Measurements from ENCODE around the gene CMTM7. TPM values are rescaled to one million over a fixed set of nuclear protein-coding genes. Genes with fewer than 3 reads are reported as not detected.

Gene CMTM7
- total and polyA plus RNA-seq, 9 of the 15 experiments (the other 6 are each of a cell fraction or from before 2014, with no cell fraction given) = 0.03 to 1.6 (median 0.42) TPM; not detected in 4

GRCh38 chr3:32437896-32438295 is 46.2 kb downstream of the CMTM7 start (continued):
- TF ChIP-seq, protein P1, sequence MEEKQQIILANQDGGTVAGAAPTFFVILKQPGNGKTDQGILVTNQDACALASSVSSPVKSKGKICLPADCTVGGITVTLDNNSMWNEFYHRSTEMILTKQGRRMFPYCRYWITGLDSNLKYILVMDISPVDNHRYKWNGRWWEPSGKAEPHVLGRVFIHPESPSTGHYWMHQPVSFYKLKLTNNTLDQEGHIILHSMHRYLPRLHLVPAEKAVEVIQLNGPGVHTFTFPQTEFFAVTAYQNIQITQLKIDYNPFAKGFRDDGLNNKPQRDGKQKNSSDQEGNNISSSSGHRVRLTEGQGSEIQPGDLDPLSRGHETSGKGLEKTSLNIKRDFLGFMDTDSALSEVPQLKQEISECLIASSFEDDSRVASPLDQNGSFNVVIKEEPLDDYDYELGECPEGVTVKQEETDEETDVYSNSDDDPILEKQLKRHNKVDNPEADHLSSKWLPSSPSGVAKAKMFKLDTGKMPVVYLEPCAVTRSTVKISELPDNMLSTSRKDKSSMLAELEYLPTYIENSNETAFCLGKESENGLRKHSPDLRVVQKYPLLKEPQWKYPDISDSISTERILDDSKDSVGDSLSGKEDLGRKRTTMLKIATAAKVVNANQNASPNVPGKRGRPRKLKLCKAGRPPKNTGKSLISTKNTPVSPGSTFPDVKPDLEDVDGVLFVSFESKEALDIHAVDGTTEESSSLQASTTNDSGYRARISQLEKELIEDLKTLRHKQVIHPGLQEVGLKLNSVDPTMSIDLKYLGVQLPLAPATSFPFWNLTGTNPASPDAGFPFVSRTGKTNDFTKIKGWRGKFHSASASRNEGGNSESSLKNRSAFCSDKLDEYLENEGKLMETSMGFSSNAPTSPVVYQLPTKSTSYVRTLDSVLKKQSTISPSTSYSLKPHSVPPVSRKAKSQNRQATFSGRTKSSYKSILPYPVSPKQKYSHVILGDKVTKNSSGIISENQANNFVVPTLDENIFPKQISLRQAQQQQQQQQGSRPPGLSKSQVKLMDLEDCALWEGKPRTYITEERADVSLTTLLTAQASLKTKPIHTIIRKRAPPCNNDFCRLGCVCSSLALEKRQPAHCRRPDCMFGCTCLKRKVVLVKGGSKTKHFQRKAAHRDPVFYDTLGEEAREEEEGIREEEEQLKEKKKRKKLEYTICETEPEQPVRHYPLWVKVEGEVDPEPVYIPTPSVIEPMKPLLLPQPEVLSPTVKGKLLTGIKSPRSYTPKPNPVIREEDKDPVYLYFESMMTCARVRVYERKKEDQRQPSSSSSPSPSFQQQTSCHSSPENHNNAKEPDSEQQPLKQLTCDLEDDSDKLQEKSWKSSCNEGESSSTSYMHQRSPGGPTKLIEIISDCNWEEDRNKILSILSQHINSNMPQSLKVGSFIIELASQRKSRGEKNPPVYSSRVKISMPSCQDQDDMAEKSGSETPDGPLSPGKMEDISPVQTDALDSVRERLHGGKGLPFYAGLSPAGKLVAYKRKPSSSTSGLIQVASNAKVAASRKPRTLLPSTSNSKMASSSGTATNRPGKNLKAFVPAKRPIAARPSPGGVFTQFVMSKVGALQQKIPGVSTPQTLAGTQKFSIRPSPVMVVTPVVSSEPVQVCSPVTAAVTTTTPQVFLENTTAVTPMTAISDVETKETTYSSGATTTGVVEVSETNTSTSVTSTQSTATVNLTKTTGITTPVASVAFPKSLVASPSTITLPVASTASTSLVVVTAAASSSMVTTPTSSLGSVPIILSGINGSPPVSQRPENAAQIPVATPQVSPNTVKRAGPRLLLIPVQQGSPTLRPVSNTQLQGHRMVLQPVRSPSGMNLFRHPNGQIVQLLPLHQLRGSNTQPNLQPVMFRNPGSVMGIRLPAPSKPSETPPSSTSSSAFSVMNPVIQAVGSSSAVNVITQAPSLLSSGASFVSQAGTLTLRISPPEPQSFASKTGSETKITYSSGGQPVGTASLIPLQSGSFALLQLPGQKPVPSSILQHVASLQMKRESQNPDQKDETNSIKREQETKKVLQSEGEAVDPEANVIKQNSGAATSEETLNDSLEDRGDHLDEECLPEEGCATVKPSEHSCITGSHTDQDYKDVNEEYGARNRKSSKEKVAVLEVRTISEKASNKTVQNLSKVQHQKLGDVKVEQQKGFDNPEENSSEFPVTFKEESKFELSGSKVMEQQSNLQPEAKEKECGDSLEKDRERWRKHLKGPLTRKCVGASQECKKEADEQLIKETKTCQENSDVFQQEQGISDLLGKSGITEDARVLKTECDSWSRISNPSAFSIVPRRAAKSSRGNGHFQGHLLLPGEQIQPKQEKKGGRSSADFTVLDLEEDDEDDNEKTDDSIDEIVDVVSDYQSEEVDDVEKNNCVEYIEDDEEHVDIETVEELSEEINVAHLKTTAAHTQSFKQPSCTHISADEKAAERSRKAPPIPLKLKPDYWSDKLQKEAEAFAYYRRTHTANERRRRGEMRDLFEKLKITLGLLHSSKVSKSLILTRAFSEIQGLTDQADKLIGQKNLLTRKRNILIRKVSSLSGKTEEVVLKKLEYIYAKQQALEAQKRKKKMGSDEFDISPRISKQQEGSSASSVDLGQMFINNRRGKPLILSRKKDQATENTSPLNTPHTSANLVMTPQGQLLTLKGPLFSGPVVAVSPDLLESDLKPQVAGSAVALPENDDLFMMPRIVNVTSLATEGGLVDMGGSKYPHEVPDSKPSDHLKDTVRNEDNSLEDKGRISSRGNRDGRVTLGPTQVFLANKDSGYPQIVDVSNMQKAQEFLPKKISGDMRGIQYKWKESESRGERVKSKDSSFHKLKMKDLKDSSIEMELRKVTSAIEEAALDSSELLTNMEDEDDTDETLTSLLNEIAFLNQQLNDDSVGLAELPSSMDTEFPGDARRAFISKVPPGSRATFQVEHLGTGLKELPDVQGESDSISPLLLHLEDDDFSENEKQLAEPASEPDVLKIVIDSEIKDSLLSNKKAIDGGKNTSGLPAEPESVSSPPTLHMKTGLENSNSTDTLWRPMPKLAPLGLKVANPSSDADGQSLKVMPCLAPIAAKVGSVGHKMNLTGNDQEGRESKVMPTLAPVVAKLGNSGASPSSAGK (IDR thresholded peaks at IDR 0.05) = no peak
- TF ChIP-seq ZNF785 (CRISPR knock-in tag; IDR thresholded peaks at IDR 0.05) (no peak), ZNF655 (CRISPR knock-in tag; IDR thresholded peaks at IDR 0.05) (no peak)
- TF ChIP-seq, protein P2, sequence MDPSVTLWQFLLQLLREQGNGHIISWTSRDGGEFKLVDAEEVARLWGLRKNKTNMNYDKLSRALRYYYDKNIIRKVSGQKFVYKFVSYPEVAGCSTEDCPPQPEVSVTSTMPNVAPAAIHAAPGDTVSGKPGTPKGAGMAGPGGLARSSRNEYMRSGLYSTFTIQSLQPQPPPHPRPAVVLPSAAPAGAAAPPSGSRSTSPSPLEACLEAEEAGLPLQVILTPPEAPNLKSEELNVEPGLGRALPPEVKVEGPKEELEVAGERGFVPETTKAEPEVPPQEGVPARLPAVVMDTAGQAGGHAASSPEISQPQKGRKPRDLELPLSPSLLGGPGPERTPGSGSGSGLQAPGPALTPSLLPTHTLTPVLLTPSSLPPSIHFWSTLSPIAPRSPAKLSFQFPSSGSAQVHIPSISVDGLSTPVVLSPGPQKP (CRISPR knock-in tag; IDR thresholded peaks at IDR 0.05) = no peak

All from K562 (cell line).